Heart right ventricle (tissue), 16 donors: Measurements from ENCODE around the gene RASGRP2. TPM values are rescaled to one million over a fixed set of nuclear protein-coding genes. Genes with fewer than 3 reads are reported as not detected.

ENCODE experiments used
- ATAC-seq, 8 donors: fragments of 200-7000 bp; cut with Tn5 transposase; one replicate each; pipeline ENCODE4 v1.9.1; 2020; ENCODE audit warnings: mild to moderate bottlenecking in 8 of 8, moderate library complexity in 8 of 8, moderate number of reproducible peaks in 1 of 8
- DNase-seq, 2 donors: peaks; one replicate each; pipeline ENCODE4 v3.0.0-alpha.2; 2020
- H3K27ac ChIP-seq, 10 donors: fragments of 200-600 bp; sonication (generic) in 2 of 10; one replicate each; pipeline versions ENCODE4 v1.5.0 to v1.8.0; 2020 to 2022; ENCODE audit warnings: mild to moderate bottlenecking in 3 of 10
- H3K27me3 ChIP-seq, 7 donors: fragments of 200-600 bp; one replicate each; pipeline ENCODE4 v1.8.0; 2021 to 2022; ENCODE audit warnings: mild to moderate bottlenecking in 2 of 7
- H3K36me3 ChIP-seq, 9 donors: fragments of 200-600 bp; sonication (generic) in 1 of 9; one replicate each; pipeline versions ENCODE4 v1.5.0 to v1.8.0; 2020 to 2022; ENCODE audit warnings: mild to moderate bottlenecking in 2 of 9
- H3K4me1 ChIP-seq, 9 donors: fragments of 200-600 bp; sonication (generic) in 1 of 9; one replicate each; pipeline versions ENCODE4 v1.5.0 to v1.8.0; 2020 to 2022; ENCODE audit warnings: mild to moderate bottlenecking in 4 of 9
- H3K4me3 ChIP-seq, 10 donors: fragments of 200-600 bp; sonication (generic) in 2 of 10; one replicate each; pipeline versions ENCODE4 v1.5.0 to v1.8.0; 2020 to 2022; ENCODE audit warnings: mild to moderate bottlenecking in 7 of 10, moderate library complexity in 2 of 10
- H3K9me3 ChIP-seq, 11 donors: fragments of 200-600 bp in 10 of 11; sonication (generic) in 2 of 11; one replicate each; pipeline versions ENCODE4 v1.5.0 to v1.8.0; 2013 to 2022; ENCODE audit warnings: mild to moderate bottlenecking in 2 of 11, control low read depth in 1 of 11, moderate library complexity in 1 of 11
- WGBS, 2 donors: extraction: QIAGEN DNeasy Blood & Tissue Kit; methylation state at CpG; one replicate each; pipeline ENCODE4 v1.1.7; 2013; ENCODE audit warnings: inconsistent platforms in 1 of 2; 5-methylcytosine and 5-hydroxymethylcytosine counted together
- intact Hi-C, 10 donors: fragments of 100-400 bp; cut with DNase I; formaldehyde crosslinking; loops; one replicate each; pipeline versions ENCODE4 v1.11.1 to v1.14.2; 2022
- polyA plus RNA-seq, 2 donors: library from polyadenylated mRNA; stranded (reverse); fragments of 200-250 nt; gene quantifications; one replicate each; pipeline ENCODE4 v1.2.3, GENCODE V29; 2013
- total RNA-seq, 10 donors: library from RNA; stranded (reverse); fragmentation: NEBNext Ultra II Directional in 3 of 10; extraction: Animal tissue kit (Norgen Biotek cat#: 25700) in 3 of 10; gene quantifications; one replicate each; pipeline versions ENCODE4 v1.2.1 to v1.2.4, GENCODE V29; 2021 to 2023
- TF ChIP-seq, protein P1 (sequence below), 9 donors: fragments of 200-600 bp; sonication (generic) in 2 of 9; IDR thresholded peaks; one replicate each; pipeline versions ENCODE4 v1.5.0 to v1.8.0; 2021 to 2022; ENCODE audit warnings: antibody characterized with exemption in 9 of 9, mild to moderate bottlenecking in 5 of 9, moderate library complexity in 1 of 9
- donor health status: Arrhythmogenic right ventricular cardiomyopathy.
- donor health status: ischemic (EF 13 %, LVEDD 7.1; RV severe dilation, severe dysfunction).
- donor health status: healthy with polysubstance abuse.
- donor health status: DM: no; HTN: yes; CAD: no.
- donor health status: DM: no; HTN: no; CAD: no.
- donor health status: ischemic (EF 25% LVEDD 6.9; RV normal size, moderate dysfunction).
- donor health status: ischemic (EF 25% LVEDD 5.7; RV mildly dilated, moderate dysfunction).
- donor health status: healthy.
- donor health status: DM: yes; HTN: yes; CAD: no.
- donor health status: Ischemic cardiomyopathy.
- donor health status: ischemic (EF 35%, LVEDD 5.7; RV mildly dilated, moderate dysfunction).
- donor health status: nonischemic (EF 11% LVEDD 7.7; RV severe dilation, severe dysfunction).
- donor health status: DM: yes; HTN: yes; CAD: no.
- donor health status: PGD.
- donor health status: ischemic (EF 29% LVEDD 5.4; RV normal size, mild dysfunction).
- donor health status: nonischemic (EF 23%, LVEDD 6.1; RV moderate dilation, normal function).

RASGRP2 gene
- total and polyA plus RNA-seq, 12 donors, result 18.9 to 128 (median 27.3) TPM

DNA sequence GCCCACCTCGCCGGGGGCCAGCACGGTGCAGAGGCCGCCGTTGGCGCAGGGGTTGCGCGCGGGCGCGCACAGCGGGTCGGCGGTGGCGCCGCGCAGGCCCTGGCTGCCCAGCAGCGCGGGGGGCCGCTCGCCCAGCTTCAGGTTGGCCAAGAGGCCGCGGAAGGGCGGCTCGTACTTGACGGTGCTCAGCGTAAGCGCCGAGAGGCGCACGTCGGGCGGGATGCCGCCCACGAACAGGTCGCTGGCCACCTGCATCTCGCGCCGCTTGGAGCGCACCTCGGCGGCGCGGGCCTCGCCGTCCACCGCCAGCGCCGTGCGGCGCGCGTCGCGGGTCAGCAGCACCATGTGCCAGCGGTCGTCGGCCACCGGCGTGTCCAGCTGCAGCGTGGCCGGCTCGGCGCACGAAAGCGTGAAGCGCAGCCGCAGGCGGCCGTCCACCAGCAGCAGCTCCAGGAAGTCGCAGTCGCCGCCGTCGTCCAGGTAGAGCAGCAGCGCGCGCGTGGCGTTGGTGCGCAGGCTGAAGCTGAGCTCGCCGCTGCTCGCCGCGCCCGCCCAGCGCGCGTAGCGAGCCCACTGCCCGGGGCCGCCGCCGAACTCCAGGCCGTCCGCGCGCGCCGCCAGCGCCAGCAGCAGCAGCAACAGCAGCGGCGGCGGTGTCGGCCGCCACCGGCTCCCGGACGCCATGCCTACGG, 30.8 kb downstream of the RASGRP2 start:
- WGBS, 2 donors, result 1 to 2% methylated on average over 94 to 111 of the region's 111 CpGs
- H3K27me3 ChIP-seq, result peaks cover 32 to 100% (median 98%) of the 10 kb centered on the region in 7 donors

DNA sequence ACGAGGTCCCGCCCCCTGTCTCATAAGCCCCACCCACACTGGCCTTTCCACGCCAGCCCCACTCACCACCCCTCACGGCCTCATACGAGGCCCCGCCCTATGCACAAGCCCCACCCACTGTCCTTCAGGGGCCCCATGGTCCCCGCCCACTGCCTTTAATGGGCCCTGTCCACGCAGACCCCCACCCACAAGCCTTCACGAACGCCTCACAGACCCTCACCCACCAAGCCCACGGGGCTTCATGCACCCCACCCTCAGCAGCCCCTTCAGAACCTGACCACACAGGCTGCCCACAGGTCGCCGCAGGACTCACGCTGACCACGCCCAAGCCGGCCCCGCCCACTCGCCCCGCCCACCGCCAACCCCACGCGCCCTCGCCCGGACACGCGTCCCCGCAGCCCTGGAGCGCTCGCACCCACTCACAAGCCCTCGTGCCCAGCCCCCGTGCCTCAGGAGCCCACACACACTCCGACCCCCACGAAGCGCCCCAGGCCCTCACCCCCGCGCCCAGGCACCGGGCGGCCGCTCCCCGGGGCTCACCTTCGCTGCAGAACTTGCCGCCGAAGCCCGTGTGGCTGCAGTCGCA, 31.4 kb downstream of the RASGRP2 start:
- peaks cover 30 to 100% (median 98%) of the 10 kb centered on the region in 7 donors for H3K27me3 ChIP-seq
- peak in 1 of 8 donors; percentile 37 for ATAC-seq

More for the DNA sequence above, 30.8 kb downstream of the RASGRP2 start:
- Histone ChIP-seq H3K36me3 (no peaks in the 10 kb centered on the region), H3K4me3 (no peak overlapping the region), H3K4me1 (peaks cover 0 to 8% (median 0%) of the 10 kb centered on the region in 9 donors), H3K9me3 (no peaks in the 10 kb centered on the region), H3K27ac (no peak overlapping the region)
- TF ChIP-seq, protein P1, sequence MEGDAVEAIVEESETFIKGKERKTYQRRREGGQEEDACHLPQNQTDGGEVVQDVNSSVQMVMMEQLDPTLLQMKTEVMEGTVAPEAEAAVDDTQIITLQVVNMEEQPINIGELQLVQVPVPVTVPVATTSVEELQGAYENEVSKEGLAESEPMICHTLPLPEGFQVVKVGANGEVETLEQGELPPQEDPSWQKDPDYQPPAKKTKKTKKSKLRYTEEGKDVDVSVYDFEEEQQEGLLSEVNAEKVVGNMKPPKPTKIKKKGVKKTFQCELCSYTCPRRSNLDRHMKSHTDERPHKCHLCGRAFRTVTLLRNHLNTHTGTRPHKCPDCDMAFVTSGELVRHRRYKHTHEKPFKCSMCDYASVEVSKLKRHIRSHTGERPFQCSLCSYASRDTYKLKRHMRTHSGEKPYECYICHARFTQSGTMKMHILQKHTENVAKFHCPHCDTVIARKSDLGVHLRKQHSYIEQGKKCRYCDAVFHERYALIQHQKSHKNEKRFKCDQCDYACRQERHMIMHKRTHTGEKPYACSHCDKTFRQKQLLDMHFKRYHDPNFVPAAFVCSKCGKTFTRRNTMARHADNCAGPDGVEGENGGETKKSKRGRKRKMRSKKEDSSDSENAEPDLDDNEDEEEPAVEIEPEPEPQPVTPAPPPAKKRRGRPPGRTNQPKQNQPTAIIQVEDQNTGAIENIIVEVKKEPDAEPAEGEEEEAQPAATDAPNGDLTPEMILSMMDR (IDR thresholded peaks at IDR 0.05), result no peak
- DNase-seq (peak in 1 of 2 donors; percentile 45), ATAC-seq (peak in 2 of 8 donors; percentile 26 to 57)
- intact Hi-C loops, result no loop called here

DNA sequence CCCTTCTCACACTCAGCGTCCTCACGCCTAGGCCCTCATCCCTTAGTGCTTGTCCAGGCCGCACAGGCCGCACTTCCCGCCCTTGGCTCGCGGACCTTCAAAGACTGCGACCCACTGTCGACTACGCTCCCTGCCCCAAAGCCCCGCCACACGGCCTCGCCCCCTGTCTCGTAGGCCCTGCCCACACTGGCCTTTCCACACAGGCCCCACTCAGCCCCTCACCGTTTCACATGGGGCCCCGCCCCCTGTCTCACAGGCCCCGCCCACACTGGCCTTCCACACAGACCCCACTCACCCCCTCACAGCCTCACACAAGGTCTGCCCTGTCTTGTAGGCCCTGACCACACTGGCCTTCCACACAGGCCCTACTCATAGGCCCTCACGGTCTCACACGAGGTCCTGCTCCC, 32.0 kb downstream of the RASGRP2 start:
- 46 to 50% methylated on average over 19 of the region's 19 CpGs for WGBS, 2 donors
- Histone ChIP-seq H3K27me3 (peaks cover 26 to 100% (median 98%) of the 10 kb centered on the region in 7 donors), H3K27ac (no peak overlapping the region), H3K9me3 (no peaks in the 10 kb centered on the region), H3K4me3 (no peak overlapping the region), H3K4me1 (peaks cover 0 to 8% (median 0%) of the 10 kb centered on the region in 9 donors), H3K36me3 (no peaks in the 10 kb centered on the region)
- DNase-seq (no peak), ATAC-seq (peak in 3 of 8 donors; percentile 23 to 32 (median 29))
- TF ChIP-seq, protein P1 (IDR thresholded peaks at IDR 0.05), result no peak
- intact Hi-C loops, result no loop called here

More for the DNA sequence above, 31.4 kb downstream of the RASGRP2 start:
- no peaks in the 10 kb centered on the region for H3K9me3 ChIP-seq
- no peak overlapping the region for H3K27ac ChIP-seq
- TF ChIP-seq, protein P1 (IDR thresholded peaks at IDR 0.05), result no peak
- no peaks in the 10 kb centered on the region for H3K36me3 ChIP-seq
- H3K4me3 ChIP-seq, result no peak overlapping the region
- DNase-seq, result no peak
- peaks cover 0 to 8% (median 0%) of the 10 kb centered on the region in 9 donors for H3K4me1 ChIP-seq
- 10 to 13% methylated on average over 26 to 45 of the region's 45 CpGs for WGBS, 2 donors
- intact Hi-C loops, result no loop called here

DNA sequence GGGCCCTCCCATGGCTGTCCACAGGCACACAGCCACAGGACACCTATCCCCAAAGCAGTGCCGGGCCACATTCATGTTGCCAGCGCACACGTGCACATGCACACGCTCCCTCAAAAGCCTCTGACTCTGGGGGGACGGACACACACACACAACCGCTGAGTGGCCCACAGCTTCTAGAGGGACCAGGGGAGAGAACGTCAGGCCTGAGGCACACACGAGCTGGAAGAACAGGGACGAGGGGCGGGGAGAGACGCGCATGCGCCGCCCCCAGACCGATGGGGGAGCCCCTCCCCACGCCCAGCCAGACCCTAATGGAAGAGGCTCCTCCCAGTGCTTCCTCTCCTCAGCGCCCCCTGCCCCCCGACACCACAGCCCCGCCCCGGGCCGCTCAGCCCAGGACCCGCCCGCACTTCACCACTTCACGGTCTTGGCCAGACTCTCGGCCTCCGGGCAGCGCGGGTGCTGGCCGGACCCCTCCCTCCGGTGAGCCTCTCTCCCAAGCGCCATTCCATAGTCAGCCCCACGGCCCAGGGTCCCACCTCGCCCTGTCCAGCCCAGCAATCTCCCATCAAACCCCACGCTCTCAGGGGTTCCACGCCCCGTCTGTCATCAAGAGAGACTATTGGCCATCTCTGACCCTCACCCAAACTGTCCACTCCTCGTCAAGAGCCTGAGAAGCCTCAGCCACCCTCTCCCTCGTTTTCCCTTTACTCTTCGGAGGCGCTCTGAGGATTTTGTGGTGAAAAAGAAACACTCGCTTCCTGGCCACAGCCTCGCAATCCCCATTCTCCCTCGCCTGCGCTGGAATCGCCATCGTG, 32.6 kb downstream of the RASGRP2 start:
- intact Hi-C loops, result no loop called here
- Histone ChIP-seq H3K27me3 (peaks cover 26 to 100% (median 98%) of the 10 kb centered on the region in 7 donors), H3K27ac (no peak overlapping the region), H3K36me3 (no peaks in the 10 kb centered on the region), H3K4me3 (no peak overlapping the region), H3K9me3 (no peaks in the 10 kb centered on the region), H3K4me1 (peaks cover 0 to 8% (median 0%) of the 10 kb centered on the region in 9 donors)
- TF ChIP-seq, protein P1 (IDR thresholded peaks at IDR 0.05), result no peak
- DNase-seq, result no peak
- ATAC-seq, result peak in 1 of 8 donors; percentile 34
- WGBS, 2 donors, result 15 to 18% methylated on average over 46 of the region's 46 CpGs
